SKM-1 (cell line): ENCODE results near the gene CCNT2.
"Not testable (repeated sequence)": the region's sequence is repeated elsewhere in the genome, so short reads cannot be mapped to it uniquely, and the experiment has no call there.

Source experiments
- DNase-seq: peaks from one replicate; lab custom pipeline; 2025; ENCODE audit not compliant: unreplicated experiment; lab: John Stamatoyannopoulos, UW

CCNT2 gene

GRCh38 chr2:134918526-134919340, at the start of gene CCNT2:
CCNT2 (plus strand) TSS chr2:134918822; CDS start chr2:134918855, 33 bp downstream.
- DNase-seq, result peak; percentile 95

- DNase-seq, result no peak
These were observed 48.5 kb upstream of the CCNT2 start for GRCh38 chr2:134869946-134870736.

GRCh38 chr2:134873152-134873551, 45.5 kb upstream of the CCNT2 start:
- DNase-seq, result no peak

- DNase-seq, result no peak
These were observed 43.3 kb upstream of the CCNT2 start for GRCh38 chr2:134875309-134875708.

GRCh38 chr2:134882773-134883172, 35.8 kb upstream of the CCNT2 start:
- no peak for DNase-seq

- DNase-seq, result no peak
These were observed 34.9 kb upstream of the CCNT2 start for GRCh38 chr2:134883552-134884293.

GRCh38 chr2:134884435-134884834, 34.2 kb upstream of the CCNT2 start:
- DNase-seq, result no peak

- no peak for DNase-seq
These were observed 26.2 kb upstream of the CCNT2 start for GRCh38 chr2:134892282-134893035.

GRCh38 chr2:134897932-134898331, 20.7 kb upstream of the CCNT2 start:
- no peak for DNase-seq

- DNase-seq, result no peak
These were observed 19.4 kb upstream of the CCNT2 start for GRCh38 chr2:134899204-134899603.

GRCh38 chr2:134900151-134900550, 18.5 kb upstream of the CCNT2 start:
- DNase-seq, result no peak

GRCh38 chr2:134903701-134904100, 14.9 kb upstream of the CCNT2 start:
- not testable (repeated sequence) for DNase-seq

GRCh38 chr2:134905168-134905567, 13.5 kb upstream of the CCNT2 start:
- DNase-seq, result no peak

- DNase-seq, result no peak
These were observed 11.9 kb upstream of the CCNT2 start for GRCh38 chr2:134906726-134907125.

- not testable (repeated sequence) for DNase-seq
These were observed 11.0 kb upstream of the CCNT2 start for GRCh38 chr2:134907441-134908116.

- no peak for DNase-seq
These were observed 7.7 kb upstream of the CCNT2 start for GRCh38 chr2:134910763-134911399.

GRCh38 chr2:134911400-134911785, 7.2 kb upstream of the CCNT2 start:
- DNase-seq, result no peak

- no peak for DNase-seq
These were observed 6.3 kb upstream of the CCNT2 start for GRCh38 chr2:134912361-134912760.

- no peak for DNase-seq
These were observed 1.2 kb upstream of the CCNT2 start for GRCh38 chr2:134917360-134917865.
